WTC11 (cell line): ENCODE results near the gene AAGAB. TPM values are rescaled to one million over a fixed set of nuclear protein-coding genes. Genes with fewer than 3 reads are reported as not detected.

Experiments used
- ATAC-seq: fragments of 200-7000 bp; cut with Tn5 transposase; 2 replicates; pipeline ENCODE4 v1.10.0; 2021; ENCODE audit warnings: mild to moderate bottlenecking, moderate library complexity
- CTCF ChIA-PET: fragments of 300-600 bp; sonication (Branson Sonifier 250); formaldehyde crosslinking; loops from one replicate; lab custom pipeline; 2021; ENCODE audit warnings: antibody characterized with exemption; lab: Charles Lee
- POLR2A ChIA-PET: fragments of 350-600 bp; sonication (Branson Sonifier 250); formaldehyde crosslinking; loops from one replicate; lab custom pipeline; 2021; ENCODE audit warnings: antibody characterized with exemption; lab: Charles Lee
- DNase-seq: peaks from one replicate; pipeline ENCODE4 v3.0.0; 2021; ENCODE audit warnings: low spot score
- H3K27ac Mint-ChIP-seq: 2 replicates; pipeline ENCODE4 v1.8.0; 2021; ENCODE audit warnings: mixed read lengths
- H3K27me3 Mint-ChIP-seq: 2 replicates; pipeline ENCODE4 v1.8.0; 2021; ENCODE audit warnings: low read depth, mild to moderate bottlenecking, moderate library complexity, mixed read lengths
- H3K36me3 Mint-ChIP-seq: 2 replicates; pipeline ENCODE4 v1.8.0; 2021; ENCODE audit warnings: mixed read lengths
- H3K4me1 Mint-ChIP-seq: 2 replicates; pipeline ENCODE4 v1.8.0; 2022; ENCODE audit warnings: mixed read lengths
- H3K4me3 Mint-ChIP-seq: 2 replicates; pipeline ENCODE4 v1.8.0; 2021; ENCODE audit warnings: mild to moderate bottlenecking, moderate library complexity, mixed read lengths
- H3K9me3 Mint-ChIP-seq: 2 replicates; pipeline ENCODE4 v1.8.0; 2021; ENCODE audit warnings: mixed read lengths
- EMX1 ChIP-seq: fragments of 250-450 bp; sonication (Bioruptor Pico); IDR thresholded peaks from 2 replicates; pipeline ENCODE4 v1.8.0; 2021; ENCODE audit warnings: mild to moderate bottlenecking
- GRHL2 ChIP-seq: fragments of 250-450 bp; sonication (Bioruptor Pico); IDR thresholded peaks from 2 replicates; pipeline ENCODE4 v1.8.0; 2022; ENCODE audit warnings: mild to moderate bottlenecking, moderate library complexity; ENCODE audit not compliant: insufficient replicate concordance, severe bottlenecking
- IRF2 ChIP-seq: sonication (generic); formaldehyde crosslinking; IDR thresholded peaks from 2 replicates; pipeline ENCODE4 v1.8.0; 2022; ENCODE audit warnings: low read depth, missing genetic modification reagents, borderline replicate concordance
- OVOL2 ChIP-seq: fragments of 250-450 bp; sonication (Bioruptor Pico); IDR thresholded peaks from 2 replicates; pipeline ENCODE4 v1.9.0; 2021; ENCODE audit warnings: mild to moderate bottlenecking, borderline replicate concordance
- PRRX2 ChIP-seq: fragments of 250-450 bp; sonication (Bioruptor Pico); IDR thresholded peaks from 2 replicates; pipeline ENCODE4 v1.8.0; 2021; ENCODE audit warnings: mild to moderate bottlenecking
- RELA ChIP-seq: sonication (generic); formaldehyde crosslinking; IDR thresholded peaks from 2 replicates; pipeline ENCODE4 v1.8.1; 2022; ENCODE audit warnings: missing genetic modification reagents, mild to moderate bottlenecking, borderline replicate concordance
- RORB ChIP-seq: fragments of 250-450 bp; sonication (Bioruptor Pico); IDR thresholded peaks from 2 replicates; pipeline ENCODE4 v1.9.0; 2021; ENCODE audit warnings: mild to moderate bottlenecking
- SOX15 ChIP-seq: fragments of 250-450 bp; sonication (Bioruptor Pico); IDR thresholded peaks from 2 replicates; pipeline ENCODE4 v1.9.0; 2021; ENCODE audit warnings: mild to moderate bottlenecking
- TEAD4 ChIP-seq: sonication (generic); formaldehyde crosslinking; IDR thresholded peaks from 2 replicates; pipeline ENCODE4 v1.8.0; 2022; ENCODE audit warnings: mild to moderate bottlenecking, missing genetic modification reagents
- ZNF219 ChIP-seq: sonication (generic); formaldehyde crosslinking; IDR thresholded peaks from 2 replicates; pipeline ENCODE4 v1.8.0; 2023; ENCODE audit warnings: missing genetic modification reagents, mild to moderate bottlenecking, borderline replicate concordance
- ZNF416 ChIP-seq: fragments of 250-450 bp; sonication (Bioruptor Pico); IDR thresholded peaks from 2 replicates; pipeline ENCODE4 v1.9.0; 2021; ENCODE audit warnings: mild to moderate bottlenecking, inconsistent platforms
- total RNA-seq: library from RNA; stranded (reverse); gene quantifications from 3 replicates; pipeline ENCODE4 v1.2.3, GENCODE V29; 2021
- TF ChIP-seq, protein P1 (sequence below): sonication (generic); formaldehyde crosslinking; IDR thresholded peaks from 2 replicates; pipeline ENCODE4 v1.8.1; 2023; ENCODE audit warnings: mild to moderate bottlenecking, missing genetic modification reagents, moderate library complexity
- TF ChIP-seq, protein P2 (sequence below): sonication (generic); formaldehyde crosslinking; IDR thresholded peaks from 2 replicates; pipeline ENCODE4 v1.8.0; 2023; ENCODE audit warnings: missing genetic modification reagents, mild to moderate bottlenecking, borderline replicate concordance
- TF ChIP-seq, protein P3 (sequence below): sonication (generic); formaldehyde crosslinking; IDR thresholded peaks from 2 replicates; pipeline ENCODE4 v1.8.1; 2022; ENCODE audit warnings: low read depth, mild to moderate bottlenecking, moderate library complexity, missing genetic modification reagents, borderline replicate concordance
- TF ChIP-seq, protein P4 (sequence below): sonication (generic); formaldehyde crosslinking; IDR thresholded peaks from 2 replicates; pipeline ENCODE4 v1.8.0; 2022; ENCODE audit warnings: mild to moderate bottlenecking, missing genetic modification reagents
- TF ChIP-seq, protein P5 (sequence below): fragments of 250-450 bp; sonication (Bioruptor Pico); IDR thresholded peaks from 2 replicates; pipeline ENCODE4 v1.9.0; 2021; ENCODE audit warnings: mild to moderate bottlenecking
- TF ChIP-seq, protein P6 (sequence below): fragments of 250-450 bp; sonication (Bioruptor Pico); IDR thresholded peaks from 2 replicates; pipeline ENCODE4 v2.1.2; 2022; ENCODE audit warnings: mild to moderate bottlenecking, moderate library complexity
- TF ChIP-seq, protein P7 (sequence below): sonication (generic); formaldehyde crosslinking; IDR thresholded peaks from 2 replicates; pipeline ENCODE4 v1.8.0; 2022; ENCODE audit warnings: mild to moderate bottlenecking, missing genetic modification reagents
- TF ChIP-seq, protein P8 (sequence below): sonication (generic); formaldehyde crosslinking; IDR thresholded peaks from 2 replicates; pipeline ENCODE4 v1.8.0; 2022; ENCODE audit warnings: mild to moderate bottlenecking, missing genetic modification reagents
- TF ChIP-seq, protein P9 (sequence below): sonication (generic); formaldehyde crosslinking; IDR thresholded peaks from 2 replicates; pipeline ENCODE4 v1.8.0; 2022; ENCODE audit warnings: mild to moderate bottlenecking, missing genetic modification reagents

AAGAB gene
- total RNA-seq, 1 experiment from 2014 or later, result 41.7 TPM

DNA sequence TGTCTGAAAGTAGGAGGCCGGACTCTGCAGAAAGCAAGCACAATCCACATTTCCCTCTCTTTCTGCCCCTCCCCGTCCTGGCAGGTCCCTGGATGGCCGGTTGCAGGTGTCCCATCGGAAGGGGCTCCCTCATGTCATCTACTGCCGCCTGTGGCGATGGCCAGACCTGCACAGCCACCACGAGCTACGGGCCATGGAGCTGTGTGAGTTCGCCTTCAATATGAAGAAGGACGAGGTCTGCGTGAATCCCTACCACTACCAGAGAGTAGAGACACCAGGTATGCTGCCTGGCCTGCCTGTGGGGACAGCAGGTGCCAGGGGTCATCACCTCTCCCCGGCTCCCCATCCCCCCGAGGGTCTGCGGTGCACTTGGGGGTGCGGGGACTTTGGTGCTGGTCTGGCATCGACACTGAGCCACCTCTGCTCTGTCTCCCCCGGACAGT is 89.6 kb downstream of the AAGAB start (continued):
- TF ChIP-seq, protein P1, sequence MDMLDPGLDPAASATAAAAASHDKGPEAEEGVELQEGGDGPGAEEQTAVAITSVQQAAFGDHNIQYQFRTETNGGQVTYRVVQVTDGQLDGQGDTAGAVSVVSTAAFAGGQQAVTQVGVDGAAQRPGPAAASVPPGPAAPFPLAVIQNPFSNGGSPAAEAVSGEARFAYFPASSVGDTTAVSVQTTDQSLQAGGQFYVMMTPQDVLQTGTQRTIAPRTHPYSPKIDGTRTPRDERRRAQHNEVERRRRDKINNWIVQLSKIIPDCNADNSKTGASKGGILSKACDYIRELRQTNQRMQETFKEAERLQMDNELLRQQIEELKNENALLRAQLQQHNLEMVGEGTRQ, result no peak
- TF ChIP-seq, protein P2, sequence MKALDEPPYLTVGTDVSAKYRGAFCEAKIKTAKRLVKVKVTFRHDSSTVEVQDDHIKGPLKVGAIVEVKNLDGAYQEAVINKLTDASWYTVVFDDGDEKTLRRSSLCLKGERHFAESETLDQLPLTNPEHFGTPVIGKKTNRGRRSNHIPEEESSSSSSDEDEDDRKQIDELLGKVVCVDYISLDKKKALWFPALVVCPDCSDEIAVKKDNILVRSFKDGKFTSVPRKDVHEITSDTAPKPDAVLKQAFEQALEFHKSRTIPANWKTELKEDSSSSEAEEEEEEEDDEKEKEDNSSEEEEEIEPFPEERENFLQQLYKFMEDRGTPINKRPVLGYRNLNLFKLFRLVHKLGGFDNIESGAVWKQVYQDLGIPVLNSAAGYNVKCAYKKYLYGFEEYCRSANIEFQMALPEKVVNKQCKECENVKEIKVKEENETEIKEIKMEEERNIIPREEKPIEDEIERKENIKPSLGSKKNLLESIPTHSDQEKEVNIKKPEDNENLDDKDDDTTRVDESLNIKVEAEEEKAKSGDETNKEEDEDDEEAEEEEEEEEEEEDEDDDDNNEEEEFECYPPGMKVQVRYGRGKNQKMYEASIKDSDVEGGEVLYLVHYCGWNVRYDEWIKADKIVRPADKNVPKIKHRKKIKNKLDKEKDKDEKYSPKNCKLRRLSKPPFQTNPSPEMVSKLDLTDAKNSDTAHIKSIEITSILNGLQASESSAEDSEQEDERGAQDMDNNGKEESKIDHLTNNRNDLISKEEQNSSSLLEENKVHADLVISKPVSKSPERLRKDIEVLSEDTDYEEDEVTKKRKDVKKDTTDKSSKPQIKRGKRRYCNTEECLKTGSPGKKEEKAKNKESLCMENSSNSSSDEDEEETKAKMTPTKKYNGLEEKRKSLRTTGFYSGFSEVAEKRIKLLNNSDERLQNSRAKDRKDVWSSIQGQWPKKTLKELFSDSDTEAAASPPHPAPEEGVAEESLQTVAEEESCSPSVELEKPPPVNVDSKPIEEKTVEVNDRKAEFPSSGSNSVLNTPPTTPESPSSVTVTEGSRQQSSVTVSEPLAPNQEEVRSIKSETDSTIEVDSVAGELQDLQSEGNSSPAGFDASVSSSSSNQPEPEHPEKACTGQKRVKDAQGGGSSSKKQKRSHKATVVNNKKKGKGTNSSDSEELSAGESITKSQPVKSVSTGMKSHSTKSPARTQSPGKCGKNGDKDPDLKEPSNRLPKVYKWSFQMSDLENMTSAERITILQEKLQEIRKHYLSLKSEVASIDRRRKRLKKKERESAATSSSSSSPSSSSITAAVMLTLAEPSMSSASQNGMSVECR (CRISPR knock-in tag), result peak; percentile 37; the same call in 1 of the 2 replicates
- TF ChIP-seq PRRX2 (CRISPR knock-in tag) (no peak), OVOL2 (CRISPR knock-in tag) (no peak), EMX1 (CRISPR knock-in tag) (no peak), TEAD4 (CRISPR knock-in tag) (no peak), RORB (CRISPR knock-in tag) (no peak), IRF2 (CRISPR knock-in tag) (no peak)
- TF ChIP-seq, protein P3, sequence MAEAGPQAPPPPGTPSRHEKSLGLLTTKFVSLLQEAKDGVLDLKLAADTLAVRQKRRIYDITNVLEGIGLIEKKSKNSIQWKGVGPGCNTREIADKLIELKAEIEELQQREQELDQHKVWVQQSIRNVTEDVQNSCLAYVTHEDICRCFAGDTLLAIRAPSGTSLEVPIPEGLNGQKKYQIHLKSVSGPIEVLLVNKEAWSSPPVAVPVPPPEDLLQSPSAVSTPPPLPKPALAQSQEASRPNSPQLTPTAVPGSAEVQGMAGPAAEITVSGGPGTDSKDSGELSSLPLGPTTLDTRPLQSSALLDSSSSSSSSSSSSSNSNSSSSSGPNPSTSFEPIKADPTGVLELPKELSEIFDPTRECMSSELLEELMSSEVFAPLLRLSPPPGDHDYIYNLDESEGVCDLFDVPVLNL, result no peak
- TF ChIP-seq, protein P4, sequence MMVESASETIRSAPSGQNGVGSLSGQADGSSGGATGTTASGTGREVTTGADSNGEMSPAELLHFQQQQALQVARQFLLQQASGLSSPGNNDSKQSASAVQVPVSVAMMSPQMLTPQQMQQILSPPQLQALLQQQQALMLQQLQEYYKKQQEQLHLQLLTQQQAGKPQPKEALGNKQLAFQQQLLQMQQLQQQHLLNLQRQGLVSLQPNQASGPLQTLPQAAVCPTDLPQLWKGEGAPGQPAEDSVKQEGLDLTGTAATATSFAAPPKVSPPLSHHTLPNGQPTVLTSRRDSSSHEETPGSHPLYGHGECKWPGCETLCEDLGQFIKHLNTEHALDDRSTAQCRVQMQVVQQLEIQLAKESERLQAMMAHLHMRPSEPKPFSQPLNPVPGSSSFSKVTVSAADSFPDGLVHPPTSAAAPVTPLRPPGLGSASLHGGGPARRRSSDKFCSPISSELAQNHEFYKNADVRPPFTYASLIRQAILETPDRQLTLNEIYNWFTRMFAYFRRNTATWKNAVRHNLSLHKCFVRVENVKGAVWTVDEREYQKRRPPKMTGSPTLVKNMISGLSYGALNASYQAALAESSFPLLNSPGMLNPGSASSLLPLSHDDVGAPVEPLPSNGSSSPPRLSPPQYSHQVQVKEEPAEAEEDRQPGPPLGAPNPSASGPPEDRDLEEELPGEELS (CRISPR knock-in tag), result no peak
- TF ChIP-seq, protein P5, sequence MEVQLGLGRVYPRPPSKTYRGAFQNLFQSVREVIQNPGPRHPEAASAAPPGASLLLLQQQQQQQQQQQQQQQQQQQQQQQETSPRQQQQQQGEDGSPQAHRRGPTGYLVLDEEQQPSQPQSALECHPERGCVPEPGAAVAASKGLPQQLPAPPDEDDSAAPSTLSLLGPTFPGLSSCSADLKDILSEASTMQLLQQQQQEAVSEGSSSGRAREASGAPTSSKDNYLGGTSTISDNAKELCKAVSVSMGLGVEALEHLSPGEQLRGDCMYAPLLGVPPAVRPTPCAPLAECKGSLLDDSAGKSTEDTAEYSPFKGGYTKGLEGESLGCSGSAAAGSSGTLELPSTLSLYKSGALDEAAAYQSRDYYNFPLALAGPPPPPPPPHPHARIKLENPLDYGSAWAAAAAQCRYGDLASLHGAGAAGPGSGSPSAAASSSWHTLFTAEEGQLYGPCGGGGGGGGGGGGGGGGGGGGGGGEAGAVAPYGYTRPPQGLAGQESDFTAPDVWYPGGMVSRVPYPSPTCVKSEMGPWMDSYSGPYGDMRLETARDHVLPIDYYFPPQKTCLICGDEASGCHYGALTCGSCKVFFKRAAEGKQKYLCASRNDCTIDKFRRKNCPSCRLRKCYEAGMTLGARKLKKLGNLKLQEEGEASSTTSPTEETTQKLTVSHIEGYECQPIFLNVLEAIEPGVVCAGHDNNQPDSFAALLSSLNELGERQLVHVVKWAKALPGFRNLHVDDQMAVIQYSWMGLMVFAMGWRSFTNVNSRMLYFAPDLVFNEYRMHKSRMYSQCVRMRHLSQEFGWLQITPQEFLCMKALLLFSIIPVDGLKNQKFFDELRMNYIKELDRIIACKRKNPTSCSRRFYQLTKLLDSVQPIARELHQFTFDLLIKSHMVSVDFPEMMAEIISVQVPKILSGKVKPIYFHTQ (CRISPR knock-in tag), result no peak
- TF ChIP-seq, protein P6, sequence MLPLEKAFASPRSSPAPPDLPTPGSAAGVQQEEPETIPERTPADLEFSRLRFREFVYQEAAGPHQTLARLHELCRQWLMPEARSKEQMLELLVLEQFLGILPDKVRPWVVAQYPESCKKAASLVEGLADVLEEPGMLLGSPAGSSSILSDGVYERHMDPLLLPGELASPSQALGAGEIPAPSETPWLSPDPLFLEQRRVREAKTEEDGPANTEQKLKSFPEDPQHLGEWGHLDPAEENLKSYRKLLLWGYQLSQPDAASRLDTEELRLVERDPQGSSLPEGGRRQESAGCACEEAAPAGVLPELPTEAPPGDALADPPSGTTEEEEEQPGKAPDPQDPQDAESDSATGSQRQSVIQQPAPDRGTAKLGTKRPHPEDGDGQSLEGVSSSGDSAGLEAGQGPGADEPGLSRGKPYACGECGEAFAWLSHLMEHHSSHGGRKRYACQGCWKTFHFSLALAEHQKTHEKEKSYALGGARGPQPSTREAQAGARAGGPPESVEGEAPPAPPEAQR (CRISPR knock-in tag), result no peak

DNA sequence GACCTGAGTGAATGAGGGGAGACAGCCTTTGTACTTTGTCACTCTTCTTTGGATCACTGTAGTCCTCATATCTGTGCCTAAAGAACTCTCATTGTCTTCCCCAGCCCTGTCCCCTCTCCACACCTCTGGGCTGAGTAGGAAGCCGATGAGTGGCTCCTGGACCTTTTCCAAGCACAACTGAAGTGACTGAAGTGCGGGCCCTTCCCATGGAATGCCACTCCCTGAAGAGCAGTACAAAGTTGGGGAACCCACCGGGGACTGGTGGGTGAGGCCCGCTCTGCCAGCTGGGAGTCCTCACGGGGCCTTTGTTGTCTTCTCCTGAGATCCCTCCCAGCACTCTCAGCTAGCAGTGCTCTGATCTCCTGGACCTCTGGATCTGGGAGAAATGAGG is 90.1 kb downstream of the AAGAB start:
- CTCF ChIA-PET, result interaction anchor here (0.6 to 2.9 kb wide), 18 partner anchors 12 to 676 kb away, joined by 3 to 16 read pairs (median 4); no protein-coding TSS in a partner anchor
- peaks cover 73% of the 10 kb centered on the region for H3K4me1 Mint-ChIP-seq
- no peaks in the 10 kb centered on the region for H3K27me3 Mint-ChIP-seq
- H3K9me3 Mint-ChIP-seq, result no peaks in the 10 kb centered on the region
- no peak for ATAC-seq
- no peak overlapping the region for H3K4me3 Mint-ChIP-seq
- peaks cover 15% of the 10 kb centered on the region for H3K36me3 Mint-ChIP-seq
- H3K27ac Mint-ChIP-seq, result peak overlapping the region; percentile 97
- POLR2A ChIA-PET, result no interaction called here
- DNase-seq, result no peak
- TF ChIP-seq, protein P7, sequence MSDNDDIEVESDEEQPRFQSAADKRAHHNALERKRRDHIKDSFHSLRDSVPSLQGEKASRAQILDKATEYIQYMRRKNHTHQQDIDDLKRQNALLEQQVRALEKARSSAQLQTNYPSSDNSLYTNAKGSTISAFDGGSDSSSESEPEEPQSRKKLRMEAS, result no peak
- TF ChIP-seq OVOL2 (CRISPR knock-in tag) (no peak), IRF2 (CRISPR knock-in tag) (no peak), ZNF416 (CRISPR knock-in tag) (no peak), ZNF219 (CRISPR knock-in tag) (no peak), TEAD4 (CRISPR knock-in tag) (no peak), RELA (CRISPR knock-in tag) (no peak), GRHL2 (CRISPR knock-in tag) (no peak), SOX15 (CRISPR knock-in tag) (no peak)
- TF ChIP-seq, protein P8, sequence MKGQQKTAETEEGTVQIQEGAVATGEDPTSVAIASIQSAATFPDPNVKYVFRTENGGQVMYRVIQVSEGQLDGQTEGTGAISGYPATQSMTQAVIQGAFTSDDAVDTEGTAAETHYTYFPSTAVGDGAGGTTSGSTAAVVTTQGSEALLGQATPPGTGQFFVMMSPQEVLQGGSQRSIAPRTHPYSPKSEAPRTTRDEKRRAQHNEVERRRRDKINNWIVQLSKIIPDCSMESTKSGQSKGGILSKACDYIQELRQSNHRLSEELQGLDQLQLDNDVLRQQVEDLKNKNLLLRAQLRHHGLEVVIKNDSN (CRISPR knock-in tag), result no peak
- TF ChIP-seq, protein P9, sequence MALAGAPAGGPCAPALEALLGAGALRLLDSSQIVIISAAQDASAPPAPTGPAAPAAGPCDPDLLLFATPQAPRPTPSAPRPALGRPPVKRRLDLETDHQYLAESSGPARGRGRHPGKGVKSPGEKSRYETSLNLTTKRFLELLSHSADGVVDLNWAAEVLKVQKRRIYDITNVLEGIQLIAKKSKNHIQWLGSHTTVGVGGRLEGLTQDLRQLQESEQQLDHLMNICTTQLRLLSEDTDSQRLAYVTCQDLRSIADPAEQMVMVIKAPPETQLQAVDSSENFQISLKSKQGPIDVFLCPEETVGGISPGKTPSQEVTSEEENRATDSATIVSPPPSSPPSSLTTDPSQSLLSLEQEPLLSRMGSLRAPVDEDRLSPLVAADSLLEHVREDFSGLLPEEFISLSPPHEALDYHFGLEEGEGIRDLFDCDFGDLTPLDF (CRISPR knock-in tag), result no peak
